Liver (tissue), 9 donors: ENCODE measurements around the gene SPATA17. TPM values are rescaled to one million over a fixed set of nuclear protein-coding genes. Genes with fewer than 3 reads are reported as not detected.

Experiments used
- DNase-seq: peaks from one replicate; pipeline ENCODE4 v3.0.0-alpha.2; 2017; ENCODE audit warnings: low spot score
- H3K27ac ChIP-seq, 2 donors: one replicate each; pipeline ENCODE4 v1.7.0; 2013; ENCODE audit warnings: inconsistent platforms in 2 of 2, low read length in 2 of 2, control low read depth in 1 of 2, low read depth in 1 of 2, mild to moderate bottlenecking in 1 of 2
- H3K27me3 ChIP-seq, 4 donors: one replicate each; pipeline versions ENCODE4 v1.6.1 to v1.7.0; 2013; ENCODE audit warnings: low read length in 3 of 4, inconsistent platforms in 1 of 4, mild to moderate bottlenecking in 1 of 4, moderate library complexity in 1 of 4; ENCODE audit not compliant: control insufficient read depth in 4 of 4, insufficient read depth in 4 of 4
- H3K36me3 ChIP-seq, 4 donors: one replicate each; pipeline versions ENCODE4 v1.6.1 to v1.7.0; 2013; ENCODE audit warnings: low read length in 3 of 4, mild to moderate bottlenecking in 3 of 4, low read depth in 1 of 4, moderate library complexity in 1 of 4; ENCODE audit not compliant: control insufficient read depth in 4 of 4, insufficient read depth in 3 of 4
- H3K4me1 ChIP-seq, 4 donors: one replicate each; pipeline versions ENCODE4 v1.6.1 to v1.7.0; 2013; ENCODE audit warnings: low read length in 3 of 4, mild to moderate bottlenecking in 3 of 4, moderate library complexity in 1 of 4; ENCODE audit not compliant: control insufficient read depth in 4 of 4, insufficient read depth in 4 of 4
- H3K4me3 ChIP-seq, 3 donors: one replicate each; pipeline versions ENCODE4 v1.6.1 to v1.7.0; 2013; ENCODE audit warnings: low read length in 3 of 3, control low read depth in 1 of 3, low read depth in 1 of 3, mild to moderate bottlenecking in 1 of 3
- H3K9ac ChIP-seq, 2 donors: one replicate each; pipeline ENCODE4 v1.7.0; 2013; ENCODE audit warnings: low read length in 2 of 2, mild to moderate bottlenecking in 2 of 2, moderate library complexity in 2 of 2, control low read depth in 1 of 2, low read depth in 1 of 2
- H3K9me3 ChIP-seq, 4 donors: one replicate each; pipeline versions ENCODE4 v1.6.1 to v1.7.0; 2013; ENCODE audit warnings: low read length in 3 of 4; ENCODE audit not compliant: control insufficient read depth in 4 of 4
- EGR1 ChIP-seq, 2 donors: IDR thresholded peaks; 2 replicates each; pipeline ENCODE4 v1.6.1; 2016 to 2018; ENCODE audit warnings: antibody characterized with exemption in 2 of 2, low read depth in 2 of 2
- FOXA1 ChIP-seq: IDR thresholded peaks from 2 replicates; pipeline ENCODE4 v1.6.1; 2016; ENCODE audit warnings: antibody characterized with exemption
- FOXA2 ChIP-seq: IDR thresholded peaks from 2 replicates; pipeline ENCODE4 v1.6.1; 2016; ENCODE audit warnings: antibody characterized with exemption
- GABPA ChIP-seq, 2 donors: IDR thresholded peaks in 1 of 2; conservative IDR thresholded peaks in 1 of 2; 2 replicates each; pipeline ENCODE4 v1.6.1; 2016; ENCODE audit warnings: antibody characterized with exemption in 2 of 2, mild to moderate bottlenecking in 1 of 2, moderate library complexity in 1 of 2
- HNF4A ChIP-seq, 2 donors: conservative IDR thresholded peaks; 2 replicates each; pipeline ENCODE4 v1.6.1; 2016; ENCODE audit warnings: antibody characterized with exemption in 2 of 2, mild to moderate bottlenecking in 2 of 2
- HNF4G ChIP-seq: IDR thresholded peaks from 2 replicates; pipeline ENCODE4 v1.6.1; 2016; ENCODE audit warnings: antibody characterized with exemption
- JUND ChIP-seq, 2 donors: IDR thresholded peaks; 2 replicates each; pipeline ENCODE4 v1.6.1; 2016; ENCODE audit warnings: antibody characterized with exemption in 2 of 2
- NR2F2 ChIP-seq: IDR thresholded peaks from 2 replicates; pipeline ENCODE4 v1.6.1; 2016; ENCODE audit warnings: antibody characterized with exemption
- RAD21 ChIP-seq, 2 donors: IDR thresholded peaks; 2 replicates each; pipeline ENCODE4 v1.6.1; 2016; ENCODE audit warnings: antibody characterized with exemption in 2 of 2, mild to moderate bottlenecking in 2 of 2
- RXRA ChIP-seq, 2 donors: IDR thresholded peaks; 2 replicates each; pipeline ENCODE4 v1.6.1; 2017 to 2018; ENCODE audit warnings: antibody characterized with exemption in 2 of 2, mild to moderate bottlenecking in 1 of 2
- SP1 ChIP-seq: IDR thresholded peaks from 2 replicates; pipeline ENCODE4 v1.6.1; 2018; ENCODE audit warnings: antibody characterized with exemption, mild to moderate bottlenecking
- YY1 ChIP-seq: IDR thresholded peaks from 2 replicates; pipeline ENCODE4 v1.6.1; 2016; ENCODE audit warnings: antibody characterized with exemption, mild to moderate bottlenecking
- WGBS: extraction: QIAGEN DNeasy Blood & Tissue Kit; methylation state at CpG from one replicate; pipeline ENCODE4 v1.1.7; 2013; 5-methylcytosine and 5-hydroxymethylcytosine counted together
- polyA plus RNA-seq, 2 donors: library from polyadenylated mRNA; stranded (reverse) in 1 of 2; unstranded in 1 of 2; fragments of 200-250 nt in 1 of 2; fragments of >200 nt in 1 of 2; fragmentation: Nextera tagmentation in 1 of 2; extraction: Ambion mirVana in 1 of 2; gene quantifications; one replicate each; pipeline versions ENCODE4 v1.2.1 to v1.2.3, GENCODE V29; 2013 to 2015
- total RNA-seq, 2 donors: library from RNA; depleted of rRNA; stranded (reverse); fragments of >200 nt; gene quantifications; one replicate each; pipeline ENCODE4 v1.2.3, GENCODE V29; 2014
- TF ChIP-seq, protein P1 (sequence below): IDR thresholded peaks from 2 replicates; pipeline ENCODE4 v1.6.1; 2016; ENCODE audit warnings: antibody characterized with exemption
- TF ChIP-seq, protein P2 (sequence below): fragments of 150-350 bp; IDR thresholded peaks from 2 replicates; pipeline ENCODE4 v1.5.1; 2017; ENCODE audit warnings: improper control_type of control experiment, low read depth, low read length; ENCODE audit not compliant: missing input control
- TF ChIP-seq, protein P3 (sequence below): IDR thresholded peaks from 2 replicates; pipeline ENCODE4 v1.6.1; 2016; ENCODE audit warnings: antibody characterized with exemption
- TF ChIP-seq, protein P4 (sequence below): IDR thresholded peaks from 2 replicates; pipeline ENCODE4 v1.6.1; 2016; ENCODE audit warnings: antibody characterized with exemption, mild to moderate bottlenecking
- TF ChIP-seq, protein P5 (sequence below): IDR thresholded peaks from 2 replicates; pipeline ENCODE4 v1.6.1; 2016; ENCODE audit warnings: antibody characterized with exemption
- donor health status: healthy.
- donor health status: healthy.
- donor health status: healthy.
- donor health status: healthy.
- donor health status: healthy.

Gene SPATA17
- total and polyA plus RNA-seq, 4 donors, result 0.08 TPM; not detected in 2

DNA sequence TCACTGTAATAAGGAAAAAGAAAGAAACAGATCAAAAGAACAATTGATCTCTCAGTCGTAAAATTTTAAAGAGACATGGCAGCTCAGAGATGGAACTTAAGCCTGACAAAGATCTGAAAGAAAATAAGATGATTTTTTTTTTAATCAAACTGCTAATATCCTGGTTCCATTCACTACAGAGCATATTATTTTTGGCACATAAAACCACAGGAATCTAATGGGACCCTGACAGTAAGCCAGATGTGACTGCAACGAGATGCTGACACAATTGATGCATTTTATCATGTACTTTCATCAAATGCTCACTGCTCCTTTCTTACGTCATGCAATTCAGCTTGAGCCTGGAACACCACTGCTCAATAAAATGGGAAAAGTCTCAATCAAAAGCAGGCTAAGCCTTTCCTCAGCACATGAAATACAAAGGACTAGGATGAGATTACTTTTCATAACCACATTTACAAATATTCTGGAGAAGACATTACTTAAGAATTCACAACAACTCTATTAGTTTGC is 16.9 kb upstream of the SPATA17 start:
- no peak for DNase-seq
- no peak for TF ChIP-seq NR2F2
- TF ChIP-seq, protein P1, sequence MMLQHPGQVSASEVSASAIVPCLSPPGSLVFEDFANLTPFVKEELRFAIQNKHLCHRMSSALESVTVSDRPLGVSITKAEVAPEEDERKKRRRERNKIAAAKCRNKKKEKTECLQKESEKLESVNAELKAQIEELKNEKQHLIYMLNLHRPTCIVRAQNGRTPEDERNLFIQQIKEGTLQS, result no peak
- no peak for TF ChIP-seq YY1
- TF ChIP-seq, protein P2, sequence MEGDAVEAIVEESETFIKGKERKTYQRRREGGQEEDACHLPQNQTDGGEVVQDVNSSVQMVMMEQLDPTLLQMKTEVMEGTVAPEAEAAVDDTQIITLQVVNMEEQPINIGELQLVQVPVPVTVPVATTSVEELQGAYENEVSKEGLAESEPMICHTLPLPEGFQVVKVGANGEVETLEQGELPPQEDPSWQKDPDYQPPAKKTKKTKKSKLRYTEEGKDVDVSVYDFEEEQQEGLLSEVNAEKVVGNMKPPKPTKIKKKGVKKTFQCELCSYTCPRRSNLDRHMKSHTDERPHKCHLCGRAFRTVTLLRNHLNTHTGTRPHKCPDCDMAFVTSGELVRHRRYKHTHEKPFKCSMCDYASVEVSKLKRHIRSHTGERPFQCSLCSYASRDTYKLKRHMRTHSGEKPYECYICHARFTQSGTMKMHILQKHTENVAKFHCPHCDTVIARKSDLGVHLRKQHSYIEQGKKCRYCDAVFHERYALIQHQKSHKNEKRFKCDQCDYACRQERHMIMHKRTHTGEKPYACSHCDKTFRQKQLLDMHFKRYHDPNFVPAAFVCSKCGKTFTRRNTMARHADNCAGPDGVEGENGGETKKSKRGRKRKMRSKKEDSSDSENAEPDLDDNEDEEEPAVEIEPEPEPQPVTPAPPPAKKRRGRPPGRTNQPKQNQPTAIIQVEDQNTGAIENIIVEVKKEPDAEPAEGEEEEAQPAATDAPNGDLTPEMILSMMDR, result no peak
- TF ChIP-seq FOXA2, result no peak
- no peak for TF ChIP-seq GABPA (IDR thresholded peaks at IDR 0.05 in 1 of 2, conservative IDR thresholded peaks at IDR 0.05 in 1 of 2)
- no peak for TF ChIP-seq FOXA1
- TF ChIP-seq EGR1 (IDR thresholded peaks at IDR 0.05; ENCODE audit: low read depth in 2 of 2), result no peak
- TF ChIP-seq SP1, result no peak
- TF ChIP-seq, protein P3, sequence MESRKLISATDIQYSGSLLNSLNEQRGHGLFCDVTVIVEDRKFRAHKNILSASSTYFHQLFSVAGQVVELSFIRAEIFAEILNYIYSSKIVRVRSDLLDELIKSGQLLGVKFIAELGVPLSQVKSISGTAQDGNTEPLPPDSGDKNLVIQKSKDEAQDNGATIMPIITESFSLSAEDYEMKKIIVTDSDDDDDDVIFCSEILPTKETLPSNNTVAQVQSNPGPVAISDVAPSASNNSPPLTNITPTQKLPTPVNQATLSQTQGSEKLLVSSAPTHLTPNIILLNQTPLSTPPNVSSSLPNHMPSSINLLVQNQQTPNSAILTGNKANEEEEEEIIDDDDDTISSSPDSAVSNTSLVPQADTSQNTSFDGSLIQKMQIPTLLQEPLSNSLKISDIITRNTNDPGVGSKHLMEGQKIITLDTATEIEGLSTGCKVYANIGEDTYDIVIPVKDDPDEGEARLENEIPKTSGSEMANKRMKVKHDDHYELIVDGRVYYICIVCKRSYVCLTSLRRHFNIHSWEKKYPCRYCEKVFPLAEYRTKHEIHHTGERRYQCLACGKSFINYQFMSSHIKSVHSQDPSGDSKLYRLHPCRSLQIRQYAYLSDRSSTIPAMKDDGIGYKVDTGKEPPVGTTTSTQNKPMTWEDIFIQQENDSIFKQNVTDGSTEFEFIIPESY, result no peak
- TF ChIP-seq, protein P4, sequence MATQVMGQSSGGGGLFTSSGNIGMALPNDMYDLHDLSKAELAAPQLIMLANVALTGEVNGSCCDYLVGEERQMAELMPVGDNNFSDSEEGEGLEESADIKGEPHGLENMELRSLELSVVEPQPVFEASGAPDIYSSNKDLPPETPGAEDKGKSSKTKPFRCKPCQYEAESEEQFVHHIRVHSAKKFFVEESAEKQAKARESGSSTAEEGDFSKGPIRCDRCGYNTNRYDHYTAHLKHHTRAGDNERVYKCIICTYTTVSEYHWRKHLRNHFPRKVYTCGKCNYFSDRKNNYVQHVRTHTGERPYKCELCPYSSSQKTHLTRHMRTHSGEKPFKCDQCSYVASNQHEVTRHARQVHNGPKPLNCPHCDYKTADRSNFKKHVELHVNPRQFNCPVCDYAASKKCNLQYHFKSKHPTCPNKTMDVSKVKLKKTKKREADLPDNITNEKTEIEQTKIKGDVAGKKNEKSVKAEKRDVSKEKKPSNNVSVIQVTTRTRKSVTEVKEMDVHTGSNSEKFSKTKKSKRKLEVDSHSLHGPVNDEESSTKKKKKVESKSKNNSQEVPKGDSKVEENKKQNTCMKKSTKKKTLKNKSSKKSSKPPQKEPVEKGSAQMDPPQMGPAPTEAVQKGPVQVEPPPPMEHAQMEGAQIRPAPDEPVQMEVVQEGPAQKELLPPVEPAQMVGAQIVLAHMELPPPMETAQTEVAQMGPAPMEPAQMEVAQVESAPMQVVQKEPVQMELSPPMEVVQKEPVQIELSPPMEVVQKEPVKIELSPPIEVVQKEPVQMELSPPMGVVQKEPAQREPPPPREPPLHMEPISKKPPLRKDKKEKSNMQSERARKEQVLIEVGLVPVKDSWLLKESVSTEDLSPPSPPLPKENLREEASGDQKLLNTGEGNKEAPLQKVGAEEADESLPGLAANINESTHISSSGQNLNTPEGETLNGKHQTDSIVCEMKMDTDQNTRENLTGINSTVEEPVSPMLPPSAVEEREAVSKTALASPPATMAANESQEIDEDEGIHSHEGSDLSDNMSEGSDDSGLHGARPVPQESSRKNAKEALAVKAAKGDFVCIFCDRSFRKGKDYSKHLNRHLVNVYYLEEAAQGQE, result no peak
- TF ChIP-seq HNF4A (conservative IDR thresholded peaks at IDR 0.05), result no peak
- no peak for TF ChIP-seq HNF4G
- TF ChIP-seq, protein P5, sequence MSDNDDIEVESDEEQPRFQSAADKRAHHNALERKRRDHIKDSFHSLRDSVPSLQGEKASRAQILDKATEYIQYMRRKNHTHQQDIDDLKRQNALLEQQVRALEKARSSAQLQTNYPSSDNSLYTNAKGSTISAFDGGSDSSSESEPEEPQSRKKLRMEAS, result no peak
- no peak for TF ChIP-seq RXRA (IDR thresholded peaks at IDR 0.05)
- TF ChIP-seq RAD21 (IDR thresholded peaks at IDR 0.05), result no peak
- Histone ChIP-seq H3K27me3 (no peaks in the 10 kb centered on the region), H3K4me1 (no peaks in the 10 kb centered on the region), H3K36me3 (peaks cover 0 to 4% (median 2%) of the 10 kb centered on the region in 4 donors), H3K4me3 (no peak overlapping the region), H3K27ac (no peak overlapping the region), H3K9ac (no peak overlapping the region), H3K9me3 (no peaks in the 10 kb centered on the region)
- WGBS, result 90% methylated on average over 3 of the region's 3 CpGs

DNA sequence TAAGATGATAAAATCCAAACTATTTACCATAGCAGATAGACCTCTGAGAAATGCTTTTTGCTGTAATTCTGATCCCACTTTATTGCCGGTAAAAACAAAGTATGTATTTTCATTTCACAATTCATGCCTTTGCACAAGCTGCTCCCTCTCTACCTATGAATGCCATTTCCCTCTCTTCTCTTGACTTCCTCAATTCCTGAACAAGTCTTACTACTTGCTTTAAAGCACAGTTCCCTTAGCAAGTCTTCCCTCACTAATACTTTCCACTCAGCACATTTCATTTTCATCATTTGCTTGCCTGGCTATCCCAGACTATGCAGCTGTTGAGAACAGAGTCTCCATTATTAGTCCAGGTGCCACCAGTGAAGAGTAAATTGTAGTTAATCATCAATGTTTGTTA is 14.0 kb upstream of the SPATA17 start:
- Histone ChIP-seq H3K27me3 (no peaks in the 10 kb centered on the region), H3K9ac (no peak overlapping the region)
- WGBS, result 93% methylated on average over 1 of the region's 1 CpG
- no peak for TF ChIP-seq HNF4A (conservative IDR thresholded peaks at IDR 0.05)
- no peak for TF ChIP-seq JUND (IDR thresholded peaks at IDR 0.05)
- TF ChIP-seq FOXA1, result no peak
- no peak for TF ChIP-seq YY1
- TF ChIP-seq RAD21 (IDR thresholded peaks at IDR 0.05), result no peak
- TF ChIP-seq HNF4G, result no peak
- no peak for TF ChIP-seq SP1
- TF ChIP-seq, protein P2, result no peak
- TF ChIP-seq EGR1 (IDR thresholded peaks at IDR 0.05; ENCODE audit: low read depth in 2 of 2), result no peak
- TF ChIP-seq, protein P4, result no peak
- no peak for TF ChIP-seq FOXA2

More for the DNA sequence above, 14.0 kb upstream of the SPATA17 start:
- DNase-seq, result no peak
- no peaks in the 10 kb centered on the region for H3K9me3 ChIP-seq
- peaks cover 0 to 10% (median 3%) of the 10 kb centered on the region in 4 donors for H3K36me3 ChIP-seq
- no peak overlapping the region for H3K27ac ChIP-seq
- no peaks in the 10 kb centered on the region for H3K4me1 ChIP-seq
- H3K4me3 ChIP-seq, result no peak overlapping the region
